Gastrocnemius medialis (tissue), 4 donors: ENCODE data around the gene PIBF1. TPM values are rescaled to one million over a fixed set of nuclear protein-coding genes. Genes with fewer than 3 reads are reported as not detected.
"Not testable (repeated sequence)": the region's sequence is repeated elsewhere in the genome, so short reads cannot be mapped to it uniquely, and the experiment has no call there.

ENCODE experiments used
- ATAC-seq, 2 donors: fragments of 150-250 bp; one replicate each; pipeline ENCODE4 v1.9.1; 2016
- DNase-seq, 2 donors: peaks; one replicate each; pipeline ENCODE4 v3.0.0-alpha.2; 2019
- H3K27ac ChIP-seq, 4 donors: fragments of 200-600 bp; sonication (generic); 1 replicate in 1 of 4; 2 replicates in 3 of 4; pipeline ENCODE4 v1.5.1; 2016 to 2018; ENCODE audit warnings: mild to moderate bottlenecking in 2 of 4, moderate library complexity in 1 of 4
- H3K27me3 ChIP-seq, 3 donors: fragments of 200-600 bp; sonication (generic) in 2 of 3; 1 replicate in 1 of 3; 2 replicates in 2 of 3; pipeline versions ENCODE4 v1.5.1 to v1.6.0; 2016 to 2019; ENCODE audit warnings: mild to moderate bottlenecking in 1 of 3, moderate library complexity in 1 of 3
- H3K36me3 ChIP-seq, 2 donors: fragments of 200-600 bp; sonication (generic) in 1 of 2; one replicate each; pipeline ENCODE4 v1.5.1; 2017 to 2018
- H3K4me1 ChIP-seq, 2 donors: fragments of 200-600 bp; sonication (generic) in 1 of 2; one replicate each; pipeline ENCODE4 v1.5.1; 2016 to 2017; ENCODE audit warnings: mild to moderate bottlenecking in 2 of 2
- H3K4me3 ChIP-seq, 4 donors: fragments of 200-600 bp; sonication (generic) in 3 of 4; 1 replicate in 1 of 4; 2 replicates in 3 of 4; pipeline ENCODE4 v1.5.1; 2016 to 2019; ENCODE audit warnings: mild to moderate bottlenecking in 2 of 4
- H3K9me3 ChIP-seq, 3 donors: fragments of 200-600 bp; sonication (generic) in 2 of 3; 1 replicate in 1 of 3; 2 replicates in 2 of 3; pipeline ENCODE4 v1.5.1; 2016 to 2019
- CTCF ChIP-seq, 5 experiments: fragments of 450-650 bp in 3 of 5; fragments of 200-600 bp in 2 of 5; sonication (generic) in 2 of 5; IDR thresholded peaks in 4 of 5; conservative IDR thresholded peaks in 1 of 5; 1 replicate in 4 of 5; 2 replicates in 1 of 5; pipeline ENCODE4 v1.5.1; 2016 to 2019; ENCODE audit warnings: antibody characterized with exemption in 5 of 5, mild to moderate bottlenecking in 3 of 5, moderate library complexity in 3 of 5
- POLR2A ChIP-seq, 2 donors: fragments of 450-650 bp; IDR thresholded peaks; one replicate each; pipeline ENCODE4 v1.6.1; 2017; ENCODE audit warnings: antibody characterized with exemption in 2 of 2, mild to moderate bottlenecking in 2 of 2, moderate library complexity in 2 of 2
- in situ Hi-C, 4 donors: fragments of 200-750 bp; cut with MboI; loops; one replicate each; pipeline versions ENCODE4 v1.15.0 to v1.8.0; 2017; ENCODE audit warnings: low sequenced_read_pairs in 4 of 4
- intact Hi-C: fragments of 100-400 bp; cut with DNase I; formaldehyde crosslinking; loops from one replicate; pipeline ENCODE4 v1.15.1; 2023; ENCODE audit warnings: low total_unique reads
- total RNA-seq, 4 donors: library from RNA; depleted of rRNA; stranded (reverse); fragments of >200 nt; gene quantifications; one replicate each; pipeline versions ENCODE4 v1.1.0 to v1.2.3, GENCODE V29; 2016

PIBF1 gene
- total RNA-seq, 4 donors from 2014 or later = 5.3 to 10.0 (median 7.4) TPM

GRCh38 chr13:72896869-72897268, 114.9 kb downstream of the PIBF1 start:
- H3K9me3 ChIP-seq = no peaks in the 10 kb centered on the region

GRCh38 chr13:72901546-72901945, 119.6 kb downstream of the PIBF1 start:
- intact Hi-C loops, ATAC-seq, DNase-seq, H3K4me1 ChIP-seq, H3K27ac ChIP-seq, in situ Hi-C loops, H3K4me3 ChIP-seq, H3K36me3 ChIP-seq, H3K9me3 ChIP-seq, H3K27me3 ChIP-seq: not testable (repeated sequence)

More at GRCh38 chr13:72896869-72897268, 114.9 kb downstream of the PIBF1 start:
- no peak overlapping the region for H3K27ac ChIP-seq
- H3K27me3 ChIP-seq = no peaks in the 10 kb centered on the region
- peaks cover 0 to 3% of the 10 kb centered on the region in 2 donors for H3K4me1 ChIP-seq
- H3K4me3 ChIP-seq = no peak overlapping the region
- peaks cover 0 to 9% of the 10 kb centered on the region in 2 donors for H3K36me3 ChIP-seq
- in situ Hi-C loops = no loop called here
- TF ChIP-seq POLR2A (IDR thresholded peaks at IDR 0.05) (no peak), CTCF (IDR thresholded peaks at IDR 0.05 in 4 of 5, conservative IDR thresholded peaks at IDR 0.05 in 1 of 5) (no peak)
- DNase-seq (no peak), ATAC-seq (no peak)
- intact Hi-C loops = no loop called here

GRCh38 chr13:72908416-72908815, 126.5 kb downstream of the PIBF1 start:
- intact Hi-C loops = no loop called here
- in situ Hi-C loops = no loop called here
- Histone ChIP-seq H3K9me3 (no peaks in the 10 kb centered on the region), H3K4me3 (no peak overlapping the region), H3K4me1 (no peaks in the 10 kb centered on the region), H3K36me3 (peaks cover 0 to 23% of the 10 kb centered on the region in 2 donors), H3K27me3 (no peaks in the 10 kb centered on the region), H3K27ac (no peak overlapping the region)
- TF ChIP-seq POLR2A (IDR thresholded peaks at IDR 0.05) = no peak
- no peak for TF ChIP-seq CTCF (IDR thresholded peaks at IDR 0.05 in 4 of 5, conservative IDR thresholded peaks at IDR 0.05 in 1 of 5)
- DNase-seq = no peak
- ATAC-seq = no peak

- H3K36me3 ChIP-seq = peaks cover 0 to 23% of the 10 kb centered on the region in 2 donors
- ATAC-seq (no peak), DNase-seq (no peak)
- H3K4me3 ChIP-seq = no peak overlapping the region
- no peak for TF ChIP-seq CTCF (IDR thresholded peaks at IDR 0.05 in 4 of 5, conservative IDR thresholded peaks at IDR 0.05 in 1 of 5)
- no peaks in the 10 kb centered on the region for H3K4me1 ChIP-seq
- H3K27ac ChIP-seq = no peak overlapping the region
- intact Hi-C loops (no loop called here), in situ Hi-C loops (no loop called here)
- no peaks in the 10 kb centered on the region for H3K27me3 ChIP-seq
- no peaks in the 10 kb centered on the region for H3K9me3 ChIP-seq
Measured at GRCh38 chr13:72911981-72912380, 130.0 kb downstream of the PIBF1 start.

GRCh38 chr13:72920097-72920496, 138.2 kb downstream of the PIBF1 start:
- Histone ChIP-seq H3K4me1 (peaks cover 9 to 11% of the 10 kb centered on the region in 2 donors), H3K36me3 (peaks cover 0 to 5% of the 10 kb centered on the region in 2 donors), H3K27me3 (no peaks in the 10 kb centered on the region), H3K9me3 (no peaks in the 10 kb centered on the region), H3K4me3 (no peak overlapping the region), H3K27ac (peak overlapping the region; percentile 48 to 74 (median 70))
- ATAC-seq (peak; percentile 100), DNase-seq (peak; percentile 56 to 83)
- intact Hi-C loops (loop anchor here (5.0 kb wide), 1 partner anchor 137 kb away; the partner anchor contains the start of gene KLF5), in situ Hi-C loops (no loop called here)
- no peak for TF ChIP-seq POLR2A (IDR thresholded peaks at IDR 0.05)
- TF ChIP-seq CTCF (IDR thresholded peaks at IDR 0.05 in 4 of 5, conservative IDR thresholded peaks at IDR 0.05 in 1 of 5) = no peak
